ENCODE data around the gene EXD2.
A peak's percentile ranks its signal among the peaks of the same experiment; 100 is the strongest.

DNA sequence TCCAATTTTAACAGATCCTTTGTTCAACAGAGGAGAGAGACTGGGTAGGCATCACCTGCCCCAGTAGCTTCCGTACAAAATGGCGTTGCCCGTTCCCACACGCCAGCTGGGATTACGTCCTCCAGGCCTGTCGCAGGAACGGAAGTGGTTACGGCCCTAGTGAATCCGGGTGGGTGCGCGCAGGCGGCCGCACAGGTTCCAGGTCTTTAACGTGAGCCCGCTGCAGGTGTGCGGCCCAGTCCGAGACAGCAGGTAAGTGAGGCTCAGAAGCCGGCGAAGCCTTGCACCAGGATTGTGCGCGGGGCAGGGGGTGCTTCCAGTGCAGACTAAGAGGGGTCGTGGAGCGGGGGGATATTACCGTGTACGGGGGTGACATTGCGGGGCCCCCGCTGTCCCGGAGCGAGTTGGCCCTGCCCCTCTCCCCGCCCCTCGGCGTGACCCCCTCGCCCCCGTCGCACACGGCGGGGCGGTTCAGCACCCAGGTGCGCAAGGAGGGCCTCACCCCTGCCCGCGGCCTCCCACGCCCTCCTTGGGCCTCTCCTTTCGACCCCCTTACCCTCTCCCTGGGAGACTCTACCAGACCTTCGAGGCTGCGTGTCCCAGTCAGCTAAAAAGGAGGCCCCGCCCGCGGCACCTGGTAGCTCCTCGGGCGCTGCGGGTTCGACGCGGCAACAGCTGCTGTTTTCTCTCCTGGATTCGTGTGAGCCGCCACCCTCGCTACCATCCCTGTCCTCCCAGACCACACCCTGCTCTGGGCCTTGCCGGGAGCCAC, at the start of gene EXD2:
- TF ChIP-seq, protein P1, sequence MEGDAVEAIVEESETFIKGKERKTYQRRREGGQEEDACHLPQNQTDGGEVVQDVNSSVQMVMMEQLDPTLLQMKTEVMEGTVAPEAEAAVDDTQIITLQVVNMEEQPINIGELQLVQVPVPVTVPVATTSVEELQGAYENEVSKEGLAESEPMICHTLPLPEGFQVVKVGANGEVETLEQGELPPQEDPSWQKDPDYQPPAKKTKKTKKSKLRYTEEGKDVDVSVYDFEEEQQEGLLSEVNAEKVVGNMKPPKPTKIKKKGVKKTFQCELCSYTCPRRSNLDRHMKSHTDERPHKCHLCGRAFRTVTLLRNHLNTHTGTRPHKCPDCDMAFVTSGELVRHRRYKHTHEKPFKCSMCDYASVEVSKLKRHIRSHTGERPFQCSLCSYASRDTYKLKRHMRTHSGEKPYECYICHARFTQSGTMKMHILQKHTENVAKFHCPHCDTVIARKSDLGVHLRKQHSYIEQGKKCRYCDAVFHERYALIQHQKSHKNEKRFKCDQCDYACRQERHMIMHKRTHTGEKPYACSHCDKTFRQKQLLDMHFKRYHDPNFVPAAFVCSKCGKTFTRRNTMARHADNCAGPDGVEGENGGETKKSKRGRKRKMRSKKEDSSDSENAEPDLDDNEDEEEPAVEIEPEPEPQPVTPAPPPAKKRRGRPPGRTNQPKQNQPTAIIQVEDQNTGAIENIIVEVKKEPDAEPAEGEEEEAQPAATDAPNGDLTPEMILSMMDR (IDR thresholded peaks at IDR 0.05; ENCODE audit: insufficient read depth, low read length): no peak
- TF ChIP-seq POLR2AphosphoS5 (IDR thresholded peaks at IDR 0.05; ENCODE audit: low read depth) (no peak; the same call in 1 of the 2 replicates), GABPA (IDR thresholded peaks at IDR 0.05; ENCODE audit: low read depth) (peak; percentile 91), SPI1 (IDR thresholded peaks at IDR 0.05; ENCODE audit: borderline replicate concordance, low read depth) (peak; percentile 20; the same call in 1 of the 2 replicates)
